Fibroblast of the aortic adventitia (primary cell): Measurements from ENCODE around the gene KLHL33. TPM values are rescaled to one million over a fixed set of nuclear protein-coding genes. Genes with fewer than 3 reads are reported as not detected.

Experiments used
- DNase-seq: peaks from one replicate; pipeline ENCODE4 v3.0.0-alpha.2; 2010; ENCODE audit warnings: low read depth
- H3K4me3 ChIP-seq: 2 replicates; pipeline ENCODE4 v1.5.1; 2011; ENCODE audit warnings: low read depth, mild to moderate bottlenecking, control low read depth, low read length, moderate library complexity
- CTCF ChIP-seq: IDR thresholded peaks from 2 replicates; pipeline ENCODE4 v1.5.1; 2011; ENCODE audit warnings: mild to moderate bottlenecking, low read length, control low read depth, inconsistent platforms; ENCODE audit not compliant: insufficient read depth
- total RNA-seq: library from RNA; depleted of rRNA; stranded (reverse); fragments of >200 nt; gene quantifications from 2 replicates; pipeline ENCODE4 v1.2.3, GENCODE V29; 2012; ENCODE audit warnings: low replicate concordance

The KLHL33 gene
- total RNA-seq, 1 donor, result 0.18 TPM

DNA sequence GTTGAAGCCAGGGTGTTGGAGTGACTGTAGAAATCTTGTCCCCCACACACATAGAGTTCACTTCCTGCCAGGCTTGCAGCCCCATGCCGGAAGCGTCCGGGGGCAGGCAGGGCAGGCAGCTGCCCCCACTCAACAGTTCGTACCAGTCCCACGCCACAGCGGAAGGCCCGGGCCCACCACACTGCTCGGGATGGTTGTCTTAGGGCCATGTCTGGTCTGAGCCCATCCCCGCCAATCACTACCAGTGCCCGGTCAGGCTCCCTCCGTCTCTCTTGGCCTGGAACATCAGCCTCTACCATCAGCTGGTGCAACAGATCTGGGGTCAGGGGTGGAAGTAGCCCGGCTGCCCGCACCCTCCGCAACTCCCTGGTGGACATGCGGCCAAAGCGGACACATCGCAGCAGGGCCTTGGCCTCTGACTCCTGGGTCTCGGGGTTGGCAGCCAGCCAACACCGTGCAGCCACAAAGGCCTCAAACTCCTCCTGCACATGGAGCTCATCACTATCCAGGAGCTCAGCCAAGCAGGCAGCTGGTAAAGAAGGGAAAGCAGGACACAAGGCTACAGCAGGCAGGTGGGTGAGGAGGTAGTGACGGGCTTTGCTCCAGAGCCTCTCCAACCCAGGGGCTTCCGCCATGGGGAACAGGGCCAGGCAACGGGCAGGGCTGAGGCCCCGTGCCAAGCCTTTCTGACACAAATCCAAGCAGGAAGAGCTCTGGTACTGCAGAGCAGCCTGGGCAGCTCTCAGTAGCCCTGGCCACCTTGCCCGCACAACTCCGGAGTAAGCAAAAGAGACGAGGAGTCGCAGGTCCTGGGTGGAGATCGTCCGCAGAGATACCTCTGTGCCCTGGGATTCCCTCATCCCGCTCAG is 5.9 kb downstream of the KLHL33 start:
- DNase-seq, result no peak
- H3K4me3 ChIP-seq, result no peak overlapping the region
- TF ChIP-seq CTCF, result no peak

DNA sequence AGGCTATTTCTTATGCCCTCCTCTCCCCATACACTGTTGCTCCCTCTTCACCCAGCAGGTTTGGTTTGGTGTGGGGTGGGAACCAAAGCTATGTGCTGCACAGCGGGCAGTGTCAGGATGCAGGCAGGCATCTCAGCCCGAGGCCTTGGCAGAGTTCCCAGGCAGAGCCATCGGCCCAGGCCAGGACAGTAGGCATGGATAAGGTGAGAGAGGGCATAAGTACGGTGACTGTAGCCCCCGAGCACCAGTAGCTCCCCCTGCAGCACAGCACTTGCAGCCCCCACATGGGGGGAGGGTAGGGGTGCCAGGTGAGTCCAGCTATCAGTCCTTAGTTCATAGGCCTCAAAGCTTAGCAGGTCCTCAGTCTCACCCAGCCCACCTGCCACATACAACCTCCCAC is 7.2 kb downstream of the KLHL33 start:
- no peak for TF ChIP-seq CTCF
- no peak for DNase-seq
- no peak overlapping the region for H3K4me3 ChIP-seq

DNA sequence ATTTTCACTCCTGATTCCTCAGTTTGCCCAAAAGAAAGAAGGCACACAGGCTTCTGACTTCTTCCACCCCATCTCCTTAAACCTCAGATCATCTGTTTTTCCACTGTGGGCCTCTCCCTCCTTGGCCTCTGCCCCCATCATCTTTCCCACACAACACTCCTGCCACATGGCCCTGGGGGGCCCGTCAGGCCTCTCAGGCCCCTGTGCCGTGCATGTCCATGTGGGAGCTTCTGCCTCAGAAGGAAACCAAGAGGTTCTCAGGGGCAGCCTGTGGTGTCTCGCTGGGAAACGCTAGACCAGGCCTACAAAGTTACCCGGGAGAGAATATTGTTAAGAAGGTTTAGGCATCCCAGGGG is 8.0 kb downstream of the KLHL33 start:
- TF ChIP-seq CTCF, result no peak
- H3K4me3 ChIP-seq, result no peak overlapping the region
- DNase-seq, result no peak

GRCh38 chr14:20427231-20428009 is 8.5 kb downstream of the KLHL33 start:
- no peak for TF ChIP-seq CTCF
- H3K4me3 ChIP-seq, result no peak overlapping the region
- peak; percentile 59 for DNase-seq

GRCh38 chr14:20424851-20425250 is 11.1 kb downstream of the KLHL33 start:
- no peak for TF ChIP-seq CTCF
- DNase-seq, result no peak
- no peak overlapping the region for H3K4me3 ChIP-seq

DNA sequence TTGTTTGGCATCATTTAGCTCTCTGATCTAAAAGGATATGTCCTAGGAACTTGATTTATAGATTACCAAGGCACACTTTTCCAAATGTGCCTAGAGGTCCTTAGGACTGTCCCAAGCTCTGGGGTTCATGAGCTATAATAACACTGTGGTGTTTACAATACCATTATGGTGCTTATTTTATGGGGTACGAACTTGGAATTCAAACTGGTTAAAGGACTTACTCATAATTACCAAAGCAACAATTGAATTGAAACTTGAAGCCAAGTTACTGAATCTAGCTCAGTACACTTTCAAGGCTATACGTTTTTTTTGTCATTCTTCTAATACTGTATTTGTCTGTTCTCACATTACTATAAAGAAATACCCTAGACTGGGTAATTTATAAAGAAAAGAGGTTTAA is 13.1 kb downstream of the KLHL33 start:
- no peak for DNase-seq
- TF ChIP-seq CTCF, result no peak
- H3K4me3 ChIP-seq, result no peak overlapping the region
